GM03348 (cell line): ENCODE data around the gene CAV2.

Source experiments
- DNase-seq: peaks from one replicate; pipeline ENCODE4 v3.0.0; 2012; ENCODE audit warnings: low spot score

CAV2 gene

DNA sequence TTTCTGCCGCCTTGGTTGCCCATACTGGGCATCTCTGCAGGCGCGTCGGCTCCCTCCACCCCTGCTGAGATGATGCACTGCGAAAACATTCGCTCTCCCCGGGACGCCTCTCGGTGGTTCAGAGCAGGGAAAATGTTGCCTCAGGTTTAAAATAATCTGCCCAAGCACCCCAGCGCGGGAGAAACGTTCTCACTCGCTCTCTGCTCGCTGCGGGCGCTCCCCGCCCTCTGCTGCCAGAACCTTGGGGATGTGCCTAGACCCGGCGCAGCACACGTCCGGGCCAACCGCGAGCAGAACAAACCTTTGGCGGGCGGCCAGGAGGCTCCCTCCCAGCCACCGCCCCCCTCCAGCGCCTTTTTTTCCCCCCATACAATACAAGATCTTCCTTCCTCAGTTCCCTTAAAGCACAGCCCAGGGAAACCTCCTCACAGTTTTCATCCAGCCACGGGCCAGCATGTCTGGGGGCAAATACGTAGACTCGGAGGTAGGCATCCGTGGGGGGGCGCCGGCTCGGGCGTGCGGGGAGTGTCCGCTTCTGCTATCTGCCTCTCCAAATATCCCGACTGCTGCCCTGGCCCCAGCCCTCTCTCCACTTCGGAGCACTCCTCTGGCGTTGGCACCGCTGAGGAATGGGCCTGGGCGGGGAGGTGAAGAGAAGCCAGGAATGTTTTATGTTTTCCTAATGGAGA is 25.2 kb downstream of the CAV2 start, which contains the start of gene CAV1:
CAV1 (plus strand) TSS at position 428 of the 689 bp plus-strand sequence; CDS start at position 455, 27 bp downstream.
- peak; percentile 90 for DNase-seq

DNA sequence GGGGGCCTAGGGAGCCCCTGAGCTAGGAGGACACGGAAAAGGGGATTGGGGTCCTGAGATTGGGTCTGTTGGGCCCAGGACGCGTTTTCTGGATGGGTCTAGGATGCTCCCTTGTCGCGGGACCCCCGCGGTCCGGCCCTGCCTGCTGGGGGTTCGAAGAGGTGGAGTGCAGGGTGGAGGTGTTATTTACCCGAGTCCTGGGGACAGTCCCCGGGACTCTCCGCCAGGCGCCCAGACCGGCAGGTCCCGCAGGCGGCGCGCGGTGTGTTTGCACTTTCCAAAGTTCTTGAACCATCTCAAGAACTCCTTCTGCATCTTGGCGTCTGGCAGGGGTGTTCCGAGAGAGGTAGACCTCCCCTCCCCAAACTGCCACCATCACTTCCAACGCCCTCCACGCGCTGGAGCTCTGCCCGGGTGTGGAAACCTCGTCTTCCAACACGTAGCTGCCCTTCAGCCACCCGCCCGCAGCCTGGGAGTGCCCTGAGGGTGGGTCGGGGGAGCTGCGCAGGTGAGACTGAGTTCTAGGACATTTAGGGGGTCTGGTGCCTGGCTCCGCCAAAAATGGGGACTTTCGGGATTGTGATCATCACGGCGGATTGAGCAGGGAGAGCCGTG is 25.9 kb downstream of the CAV2 start:
- DNase-seq: peak; percentile 44

GRCh38 chr7:116525913-116526861 is 26.6 kb downstream of the CAV2 start:
- peak; percentile 95 for DNase-seq

DNA sequence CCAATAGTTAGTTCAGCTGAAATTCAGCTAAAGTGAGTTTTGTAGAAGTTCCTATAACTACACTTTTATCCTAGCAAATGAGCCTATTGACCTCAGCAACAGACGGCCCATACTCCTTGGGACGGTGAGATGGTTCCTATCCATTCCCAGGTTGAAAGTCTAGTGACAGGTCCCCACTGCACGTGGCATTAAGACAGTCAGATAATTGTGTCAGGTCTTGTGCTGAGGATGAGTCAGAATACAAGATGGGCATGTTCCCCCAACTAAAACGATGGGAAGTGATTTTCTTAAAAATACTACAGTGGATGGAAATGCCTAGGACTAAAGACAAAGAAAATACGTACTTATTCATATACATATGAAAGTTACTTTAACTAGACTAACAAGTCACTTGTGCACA is 27.4 kb downstream of the CAV2 start:
- DNase-seq: no peak

GRCh38 chr7:116527521-116527920 is 28.0 kb downstream of the CAV2 start:
- DNase-seq: no peak

DNA sequence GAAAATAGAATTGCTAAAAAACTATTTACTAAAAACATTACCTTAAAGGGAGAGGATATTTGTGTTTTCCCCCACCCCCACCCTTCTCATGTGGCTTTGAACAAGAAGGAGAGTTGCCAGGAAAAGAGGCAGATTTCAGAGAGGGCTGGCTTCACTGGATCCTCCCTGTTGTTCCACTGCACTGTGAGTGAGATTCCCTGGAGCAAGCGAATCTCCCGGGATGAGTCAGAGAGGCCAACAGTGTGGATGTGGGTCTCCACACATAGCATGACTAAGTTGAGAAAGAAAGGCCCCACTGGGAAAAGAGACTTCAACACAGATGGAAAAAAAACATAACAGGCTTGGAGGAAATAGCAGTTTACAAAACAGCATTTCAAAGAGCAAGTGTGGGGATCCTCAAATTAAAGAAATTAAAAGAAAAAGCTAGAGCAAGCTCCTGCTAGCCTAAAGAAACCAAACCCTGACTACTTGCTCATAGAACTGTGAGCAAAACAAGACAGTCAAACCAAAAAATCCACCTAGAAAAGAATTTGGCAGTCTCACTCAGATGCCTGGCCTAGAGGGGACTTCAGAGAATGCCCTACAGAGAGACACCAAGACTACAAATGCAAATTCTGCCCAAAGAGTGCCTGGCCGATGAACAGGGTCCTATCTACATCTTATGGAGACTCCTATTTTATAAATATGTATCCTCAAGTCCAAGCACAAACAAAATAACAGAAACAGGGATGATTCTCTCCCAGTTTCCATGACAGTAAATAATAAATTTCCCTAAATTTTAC is 28.7 kb downstream of the CAV2 start:
- peak; percentile 87 for DNase-seq

DNA sequence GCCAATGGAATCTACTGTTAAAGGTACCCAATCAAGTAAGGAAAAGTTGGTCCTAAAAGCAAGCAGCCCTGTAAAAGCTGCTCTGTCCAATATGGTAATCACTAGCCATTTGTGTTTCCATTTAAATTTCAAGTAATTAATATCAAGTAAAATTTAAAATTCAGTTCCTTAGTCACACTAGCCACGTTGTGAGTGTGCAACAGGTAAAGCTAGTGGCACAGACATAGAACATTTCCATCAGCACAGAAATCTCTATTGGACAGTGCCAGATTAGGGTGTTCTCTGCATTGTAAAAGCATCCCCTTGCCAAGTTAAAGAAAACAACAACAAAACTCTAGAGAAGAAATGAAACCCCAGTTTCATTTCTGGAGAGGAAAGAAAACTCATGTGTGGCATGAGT is 29.7 kb downstream of the CAV2 start:
- DNase-seq: no peak

DNA sequence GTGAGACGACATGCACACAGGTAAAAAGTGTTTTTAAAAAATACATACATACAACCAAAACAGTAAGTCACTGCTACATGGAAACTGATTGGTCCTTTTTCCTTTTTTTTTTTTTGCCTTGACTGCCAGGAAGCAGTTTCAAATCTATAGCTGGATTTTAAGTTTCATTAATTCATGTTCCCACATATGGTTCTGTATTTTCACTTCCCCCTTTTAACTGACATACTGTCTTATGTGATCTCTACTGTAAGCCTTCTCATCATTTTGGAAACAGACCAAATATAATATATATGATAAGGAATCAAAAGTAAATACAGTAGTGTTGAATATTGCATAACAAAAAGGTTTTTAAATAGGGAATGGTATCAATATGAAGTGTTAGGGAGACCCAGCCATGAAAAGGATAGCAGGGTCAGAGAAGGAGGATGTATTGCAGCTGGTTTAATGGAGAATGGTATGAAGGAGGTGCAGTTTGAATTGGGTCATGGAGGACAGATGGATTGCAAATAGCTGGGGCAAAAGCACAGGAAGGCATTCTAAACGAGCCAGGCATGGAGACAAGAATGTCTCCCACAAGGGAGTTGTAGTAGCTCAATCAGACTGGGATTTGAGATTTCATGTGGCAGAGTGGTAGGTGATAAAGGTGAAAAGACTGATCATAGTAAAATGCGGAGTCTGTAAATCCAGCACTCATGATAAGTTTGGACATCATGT is 30.7 kb downstream of the CAV2 start:
- DNase-seq: no peak

GRCh38 chr7:116532102-116532688 is 32.7 kb downstream of the CAV2 start:
- DNase-seq: no peak

- DNase-seq: peak; percentile 45
These were observed 35.3 kb downstream of the CAV2 start for GRCh38 chr7:116534790-116535189.

DNA sequence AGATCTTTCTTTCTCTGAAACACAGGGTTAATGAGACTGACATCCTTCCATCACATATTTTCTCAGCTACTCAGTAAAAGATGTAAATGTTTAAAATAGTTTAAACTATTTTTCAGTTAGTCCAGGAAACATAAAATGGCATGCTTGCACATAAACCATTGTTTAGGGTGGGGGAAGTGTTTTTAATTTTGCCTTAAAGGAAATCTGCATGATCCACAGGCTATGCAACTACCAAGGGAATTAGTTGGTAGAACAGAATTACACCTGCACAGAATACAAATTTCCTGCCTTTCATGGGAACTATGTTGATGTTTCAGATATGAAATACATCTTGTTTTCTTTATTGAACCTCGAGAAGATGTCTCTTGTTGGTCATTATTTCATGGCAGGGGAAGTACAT is 35.9 kb downstream of the CAV2 start:
- no peak for DNase-seq

DNA sequence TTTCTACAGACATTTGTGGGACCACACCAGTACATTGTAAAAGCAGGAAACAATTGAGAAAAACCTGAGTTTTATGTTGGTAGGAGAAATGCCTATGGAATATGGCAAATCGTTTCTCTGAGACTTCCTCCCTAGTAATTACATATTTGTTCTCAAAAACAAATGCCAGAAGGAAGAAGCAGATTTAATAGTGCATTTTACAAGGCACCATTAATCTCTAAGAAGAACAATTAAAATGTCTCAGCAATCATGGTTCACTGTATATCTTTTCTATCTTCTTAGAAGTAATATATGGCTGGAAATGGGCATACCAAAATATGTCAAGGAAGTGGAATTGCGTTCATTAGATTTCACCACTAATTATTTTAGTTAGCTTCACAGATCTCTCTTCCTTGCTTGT is 38.6 kb downstream of the CAV2 start:
- DNase-seq: no peak

DNA sequence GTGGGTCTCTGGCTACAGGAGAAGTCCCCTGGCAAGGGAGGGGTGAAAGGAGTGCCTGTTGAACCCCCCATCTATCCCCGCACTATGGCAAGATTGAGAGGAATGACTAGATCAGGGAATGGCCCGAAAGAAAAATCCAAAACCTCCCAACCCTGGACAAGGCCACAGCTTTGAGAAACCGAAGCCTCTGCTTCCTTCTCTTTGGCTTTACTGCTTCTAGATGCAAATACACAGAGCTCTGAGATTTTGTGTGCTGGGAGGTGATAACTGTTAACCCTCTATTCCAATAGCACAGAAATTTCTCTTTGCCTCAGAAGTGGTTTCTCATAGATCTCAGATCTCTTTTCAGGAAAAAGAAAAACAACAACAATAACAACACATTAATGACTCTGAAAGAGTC is 40.3 kb downstream of the CAV2 start:
- no peak for DNase-seq

GRCh38 chr7:116540743-116541142 is 41.2 kb downstream of the CAV2 start:
- DNase-seq: no peak

GRCh38 chr7:116541951-116542350 is 42.4 kb downstream of the CAV2 start:
- no peak for DNase-seq

- no peak for DNase-seq
These were observed 43.1 kb downstream of the CAV2 start for GRCh38 chr7:116542618-116543017.

GRCh38 chr7:116543664-116544063 is 44.1 kb downstream of the CAV2 start:
- DNase-seq: no peak

GRCh38 chr7:116544487-116544886 is 44.9 kb downstream of the CAV2 start:
- DNase-seq: no peak

DNA sequence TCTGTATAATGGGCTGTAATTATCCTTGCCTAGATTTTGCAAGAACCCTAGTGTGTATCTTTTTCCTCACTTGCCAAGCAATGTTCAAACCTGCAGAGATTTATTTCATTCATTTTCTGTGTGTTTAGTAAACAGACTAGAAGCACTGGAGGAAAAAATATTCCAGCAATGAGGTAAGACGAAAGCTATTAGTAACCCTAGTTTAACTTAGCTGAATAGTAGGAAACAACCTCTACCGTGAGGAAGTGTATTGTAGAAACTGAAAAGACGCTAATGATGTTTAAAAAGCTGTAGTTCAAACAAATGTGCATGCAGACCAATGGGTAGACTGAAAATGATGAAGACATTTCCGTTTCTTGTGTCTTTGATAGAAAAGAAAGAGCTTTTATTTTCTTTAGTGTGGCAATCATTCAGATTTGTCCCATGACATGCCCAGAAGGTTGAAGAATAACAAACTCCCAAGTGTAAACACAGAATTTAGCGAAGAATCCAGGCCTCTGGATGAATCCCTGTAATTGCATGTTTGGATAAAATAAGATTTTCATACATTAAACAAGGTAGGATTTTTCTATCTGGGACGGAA is 46.0 kb downstream of the CAV2 start:
- no peak for DNase-seq

GRCh38 chr7:116546054-116546453 is 46.5 kb downstream of the CAV2 start:
- no peak for DNase-seq

DNA sequence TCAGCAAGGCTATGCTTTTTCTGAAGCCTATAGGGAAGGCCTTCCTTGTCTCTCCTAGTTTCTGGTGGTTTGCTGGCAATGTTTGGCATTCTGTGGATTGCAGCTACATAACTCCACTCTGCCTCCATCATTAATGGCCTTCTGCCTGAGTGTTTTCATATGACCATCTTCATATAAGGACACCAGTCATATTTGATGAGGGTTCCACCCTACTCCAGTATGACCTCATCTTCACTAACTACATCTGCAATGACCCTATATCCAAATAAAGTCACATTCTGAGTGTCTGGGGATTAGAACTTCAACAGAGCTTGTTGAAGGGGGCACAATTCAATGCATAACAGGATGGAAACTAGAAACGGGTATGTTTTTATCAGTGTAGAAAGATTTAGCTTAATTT is 47.4 kb downstream of the CAV2 start:
- no peak for DNase-seq
